Rectal smooth muscle tissue (tissue), 1 donor: ENCODE results near the gene IGF2R.
A peak's percentile ranks its signal among the peaks of the same experiment; 100 is the strongest.

Experiments
- H3K27ac ChIP-seq: one replicate; pipeline ENCODE4 v1.7.0; 2013; ENCODE audit warnings: low read depth, low read length, inconsistent platforms
- H3K27me3 ChIP-seq: one replicate; pipeline ENCODE4 v1.7.0; 2013; ENCODE audit warnings: low read length; ENCODE audit not compliant: control insufficient read depth, insufficient read depth
- H3K36me3 ChIP-seq: one replicate; pipeline ENCODE4 v1.7.0; 2013; ENCODE audit warnings: low read length; ENCODE audit not compliant: control insufficient read depth, insufficient read depth
- H3K4me1 ChIP-seq: one replicate; pipeline ENCODE4 v1.7.0; 2013; ENCODE audit warnings: low read length; ENCODE audit not compliant: control insufficient read depth, insufficient read depth
- H3K4me3 ChIP-seq: one replicate; pipeline ENCODE4 v1.7.0; 2013; ENCODE audit warnings: low read length
- H3K9ac ChIP-seq: one replicate; pipeline ENCODE4 v1.7.0; 2013; ENCODE audit warnings: low read length

Gene IGF2R

GRCh38 chr6:159981071-159981402 lies 12.2 kb downstream of the IGF2R start:
- Histone ChIP-seq H3K27me3 (no peaks in the 10 kb centered on the region), H3K36me3 (no peaks in the 10 kb centered on the region), H3K27ac (no peak overlapping the region), H3K4me3 (no peak overlapping the region), H3K9ac (no peak overlapping the region), H3K4me1 (peaks cover 8% of the 10 kb centered on the region)

- Histone ChIP-seq H3K9ac (no peak overlapping the region), H3K27ac (peak overlapping the region; percentile 25), H3K36me3 (no peaks in the 10 kb centered on the region)
Measured at GRCh38 chr6:159981403-159982245, 12.7 kb downstream of the IGF2R start.

DNA sequence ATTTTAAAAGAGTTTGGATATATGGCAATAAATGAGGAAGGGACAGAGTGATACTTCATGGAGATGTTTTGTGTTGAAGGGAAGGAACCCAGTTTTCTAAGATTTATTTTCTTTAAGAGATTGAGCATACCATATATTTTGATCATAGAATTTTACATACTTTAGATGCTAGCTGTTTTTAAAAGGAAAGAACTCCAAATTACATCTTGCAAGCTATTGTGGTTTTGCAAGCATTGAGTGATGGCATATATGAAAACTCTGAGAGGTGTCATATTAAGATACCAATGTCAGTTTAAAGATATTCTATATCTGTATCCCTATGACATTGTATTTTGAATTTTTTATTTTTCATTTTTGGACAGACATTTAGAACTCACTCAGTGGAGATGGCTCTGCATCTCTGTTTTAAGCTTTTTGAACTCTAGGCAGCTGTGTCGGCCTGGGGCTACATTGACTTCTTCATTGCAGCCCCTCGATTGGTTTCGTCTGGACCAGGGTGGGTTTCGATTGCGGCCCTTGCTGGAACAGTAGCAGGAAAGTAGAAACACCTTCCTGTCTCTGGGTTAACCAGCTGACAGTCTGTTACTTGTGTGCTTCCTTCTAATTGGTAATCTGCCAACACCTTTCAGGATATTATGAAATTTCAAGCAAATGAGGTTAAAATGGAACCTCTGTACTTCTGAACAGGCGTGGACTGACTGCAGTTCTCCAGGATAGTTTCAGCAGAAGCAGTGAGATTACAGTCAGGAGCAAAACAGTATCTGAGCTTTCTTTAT lies 14.0 kb downstream of the IGF2R start:
- H3K4me3 ChIP-seq, result no peak overlapping the region
- H3K4me1 ChIP-seq, result peaks cover 6% of the 10 kb centered on the region
- H3K36me3 ChIP-seq, result no peaks in the 10 kb centered on the region
- no peak overlapping the region for H3K27ac ChIP-seq
- no peaks in the 10 kb centered on the region for H3K27me3 ChIP-seq
- H3K9ac ChIP-seq, result no peak overlapping the region

More at GRCh38 chr6:159981403-159982245, 12.7 kb downstream of the IGF2R start:
- H3K27me3 ChIP-seq, result no peaks in the 10 kb centered on the region
- peak overlapping the region; percentile 9 for H3K4me3 ChIP-seq
- H3K4me1 ChIP-seq, result peaks cover 8% of the 10 kb centered on the region

DNA sequence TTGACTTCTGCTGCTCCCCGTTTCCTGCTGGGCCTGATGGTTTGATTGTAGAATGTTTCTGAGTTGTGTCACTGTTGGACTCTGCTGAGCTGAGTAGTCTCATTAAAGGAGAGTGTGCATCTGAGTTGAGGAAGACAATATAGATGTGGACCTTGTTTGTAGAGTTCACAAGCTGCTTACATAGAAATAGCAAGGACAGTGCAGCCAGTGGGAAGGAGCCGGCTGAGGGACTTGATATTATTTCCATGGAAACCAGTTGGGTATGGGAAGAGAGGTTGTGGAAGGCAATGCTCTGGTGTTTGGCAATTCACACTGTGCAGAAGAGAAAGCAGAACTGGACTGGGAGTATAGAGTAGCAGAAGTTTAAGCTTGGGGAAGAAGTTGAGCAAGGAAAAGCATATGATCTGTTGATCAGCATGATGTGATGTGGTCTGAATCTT lies 14.8 kb downstream of the IGF2R start:
- Histone ChIP-seq H3K27me3 (no peaks in the 10 kb centered on the region), H3K9ac (no peak overlapping the region), H3K27ac (no peak overlapping the region), H3K4me3 (no peak overlapping the region), H3K4me1 (peaks cover 6% of the 10 kb centered on the region), H3K36me3 (no peaks in the 10 kb centered on the region)

GRCh38 chr6:159984268-159984786 lies 15.4 kb downstream of the IGF2R start:
- H3K27me3 ChIP-seq, result no peaks in the 10 kb centered on the region
- no peaks in the 10 kb centered on the region for H3K36me3 ChIP-seq
- no peak overlapping the region for H3K4me3 ChIP-seq
- H3K4me1 ChIP-seq, result peaks cover 6% of the 10 kb centered on the region
- no peak overlapping the region for H3K27ac ChIP-seq
- H3K9ac ChIP-seq, result no peak overlapping the region

GRCh38 chr6:159985296-159985945 lies 16.5 kb downstream of the IGF2R start:
- H3K27me3 ChIP-seq, result no peaks in the 10 kb centered on the region
- H3K4me3 ChIP-seq, result no peak overlapping the region
- H3K4me1 ChIP-seq, result peaks cover 6% of the 10 kb centered on the region
- no peak overlapping the region for H3K27ac ChIP-seq
- H3K36me3 ChIP-seq, result no peaks in the 10 kb centered on the region
- no peak overlapping the region for H3K9ac ChIP-seq

GRCh38 chr6:159988983-159989454 lies 20.1 kb downstream of the IGF2R start:
- Histone ChIP-seq H3K27me3 (no peaks in the 10 kb centered on the region), H3K4me1 (no peaks in the 10 kb centered on the region)

GRCh38 chr6:159989492-159990480 lies 20.9 kb downstream of the IGF2R start:
- Histone ChIP-seq H3K36me3 (no peaks in the 10 kb centered on the region), H3K27ac (no peak overlapping the region), H3K4me3 (no peak overlapping the region), H3K4me1 (no peaks in the 10 kb centered on the region), H3K9ac (no peak overlapping the region), H3K27me3 (no peaks in the 10 kb centered on the region)

More at GRCh38 chr6:159988983-159989454, 20.1 kb downstream of the IGF2R start:
- Histone ChIP-seq H3K9ac (no peak overlapping the region), H3K4me3 (no peak overlapping the region), H3K27ac (no peak overlapping the region), H3K36me3 (no peaks in the 10 kb centered on the region)

DNA sequence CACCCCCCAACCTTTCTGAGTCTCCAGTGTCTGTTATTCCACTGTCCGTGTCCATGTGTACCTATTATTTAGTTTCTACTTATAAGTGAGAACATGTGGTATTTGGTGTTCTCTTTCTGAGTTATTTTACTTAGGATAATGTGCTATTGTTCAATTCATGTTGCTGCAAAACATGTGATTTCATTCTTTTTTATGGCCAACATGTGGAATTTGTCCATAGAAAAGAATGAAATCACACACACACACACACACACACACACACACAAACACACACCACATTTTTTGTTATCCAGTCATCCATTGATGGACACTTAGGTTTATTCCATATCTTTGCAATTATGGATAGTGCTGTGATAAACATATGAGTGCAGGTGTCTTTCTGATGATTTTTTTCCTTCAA lies 23.5 kb downstream of the IGF2R start:
- Histone ChIP-seq H3K4me3 (no peak overlapping the region), H3K27ac (no peak overlapping the region), H3K27me3 (no peaks in the 10 kb centered on the region), H3K4me1 (no peaks in the 10 kb centered on the region), H3K9ac (no peak overlapping the region), H3K36me3 (no peaks in the 10 kb centered on the region)

- Histone ChIP-seq H3K4me1 (no peaks in the 10 kb centered on the region), H3K4me3 (no peak overlapping the region), H3K27me3 (no peaks in the 10 kb centered on the region), H3K9ac (no peak overlapping the region), H3K36me3 (peaks cover 2% of the 10 kb centered on the region), H3K27ac (no peak overlapping the region)
Measured at GRCh38 chr6:159995405-159995804, 26.5 kb downstream of the IGF2R start.

GRCh38 chr6:159996087-159996622 lies 27.3 kb downstream of the IGF2R start:
- H3K27ac ChIP-seq, result no peak overlapping the region
- no peak overlapping the region for H3K4me3 ChIP-seq
- H3K9ac ChIP-seq, result no peak overlapping the region
- H3K4me1 ChIP-seq, result no peaks in the 10 kb centered on the region
- peaks cover 2% of the 10 kb centered on the region for H3K36me3 ChIP-seq
- H3K27me3 ChIP-seq, result no peaks in the 10 kb centered on the region
